RWPE1 (cell line): ENCODE results near the gene SETD1B.

Experiments
- CTCF ChIA-PET: fragments of 350-600 bp; sonication (Branson Sonifier 250); formaldehyde crosslinking; extraction: SDS; loops from one replicate; lab custom pipeline; 2021; lab: Yijun Ruan, JAX
- POLR2A ChIA-PET: fragments of 400-600 bp; formaldehyde crosslinking; extraction: SDS; loops from one replicate; lab custom pipeline; 2020; ENCODE audit warnings: antibody characterized with exemption; ENCODE audit not compliant: low non-redundant PET; lab: Yijun Ruan, JAX
- DNase-seq: peaks from one replicate; pipeline ENCODE4 v3.0.0; 2012; ENCODE audit warnings: low spot score
- H3K27ac ChIP-seq: fragments of 450-650 bp; 2 replicates; pipeline ENCODE4 v1.5.1; 2017
- TF ChIP-seq, protein P1 (sequence below): fragments of 450-650 bp; conservative IDR thresholded peaks from 2 replicates; pipeline ENCODE4 v1.5.1; 2017; ENCODE audit warnings: low read depth, mild to moderate bottlenecking

The SETD1B gene

DNA sequence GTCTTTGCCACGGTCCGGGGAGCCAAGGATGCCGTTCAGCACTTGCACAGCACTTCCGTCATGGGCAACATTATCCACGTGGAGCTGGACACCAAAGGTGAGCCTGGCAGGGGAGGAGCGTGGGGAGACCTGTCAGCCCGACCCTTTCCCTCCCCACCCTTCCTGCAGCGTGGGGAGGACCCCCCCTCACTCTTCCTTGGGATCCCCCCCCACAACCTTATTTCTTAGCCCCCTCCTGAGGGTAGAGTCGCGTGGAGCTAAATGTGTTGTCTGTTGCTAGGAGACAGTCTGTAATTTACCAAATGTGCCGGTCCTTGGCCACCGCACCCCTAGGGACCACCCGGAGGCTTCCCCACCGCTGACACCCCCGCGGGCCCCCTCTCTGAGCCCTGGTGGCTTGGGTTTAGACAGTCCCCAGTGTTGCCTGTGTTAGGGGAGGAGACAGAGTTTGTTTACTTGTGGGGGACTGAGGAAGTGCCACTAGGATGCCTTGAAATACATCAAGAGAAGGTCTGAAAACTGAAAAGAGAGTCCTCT, 2.3 kb downstream of the SETD1B start:
- ChIA-PET CTCF (interaction anchor here (0.8 to 9.2 kb wide), 2 partner anchors 10 to 32 kb away, joined by 3 to 212 read pairs; partner anchors contain the start of gene RHOF), POLR2A (interaction anchor here (1.0 kb wide), 1 partner anchor 12 kb away, joined by 5 read pairs; no protein-coding TSS in a partner anchor)
- H3K27ac ChIP-seq, result peak overlapping the region; percentile 99
- TF ChIP-seq, protein P1, sequence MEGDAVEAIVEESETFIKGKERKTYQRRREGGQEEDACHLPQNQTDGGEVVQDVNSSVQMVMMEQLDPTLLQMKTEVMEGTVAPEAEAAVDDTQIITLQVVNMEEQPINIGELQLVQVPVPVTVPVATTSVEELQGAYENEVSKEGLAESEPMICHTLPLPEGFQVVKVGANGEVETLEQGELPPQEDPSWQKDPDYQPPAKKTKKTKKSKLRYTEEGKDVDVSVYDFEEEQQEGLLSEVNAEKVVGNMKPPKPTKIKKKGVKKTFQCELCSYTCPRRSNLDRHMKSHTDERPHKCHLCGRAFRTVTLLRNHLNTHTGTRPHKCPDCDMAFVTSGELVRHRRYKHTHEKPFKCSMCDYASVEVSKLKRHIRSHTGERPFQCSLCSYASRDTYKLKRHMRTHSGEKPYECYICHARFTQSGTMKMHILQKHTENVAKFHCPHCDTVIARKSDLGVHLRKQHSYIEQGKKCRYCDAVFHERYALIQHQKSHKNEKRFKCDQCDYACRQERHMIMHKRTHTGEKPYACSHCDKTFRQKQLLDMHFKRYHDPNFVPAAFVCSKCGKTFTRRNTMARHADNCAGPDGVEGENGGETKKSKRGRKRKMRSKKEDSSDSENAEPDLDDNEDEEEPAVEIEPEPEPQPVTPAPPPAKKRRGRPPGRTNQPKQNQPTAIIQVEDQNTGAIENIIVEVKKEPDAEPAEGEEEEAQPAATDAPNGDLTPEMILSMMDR, result no peak
- no peak for DNase-seq

DNA sequence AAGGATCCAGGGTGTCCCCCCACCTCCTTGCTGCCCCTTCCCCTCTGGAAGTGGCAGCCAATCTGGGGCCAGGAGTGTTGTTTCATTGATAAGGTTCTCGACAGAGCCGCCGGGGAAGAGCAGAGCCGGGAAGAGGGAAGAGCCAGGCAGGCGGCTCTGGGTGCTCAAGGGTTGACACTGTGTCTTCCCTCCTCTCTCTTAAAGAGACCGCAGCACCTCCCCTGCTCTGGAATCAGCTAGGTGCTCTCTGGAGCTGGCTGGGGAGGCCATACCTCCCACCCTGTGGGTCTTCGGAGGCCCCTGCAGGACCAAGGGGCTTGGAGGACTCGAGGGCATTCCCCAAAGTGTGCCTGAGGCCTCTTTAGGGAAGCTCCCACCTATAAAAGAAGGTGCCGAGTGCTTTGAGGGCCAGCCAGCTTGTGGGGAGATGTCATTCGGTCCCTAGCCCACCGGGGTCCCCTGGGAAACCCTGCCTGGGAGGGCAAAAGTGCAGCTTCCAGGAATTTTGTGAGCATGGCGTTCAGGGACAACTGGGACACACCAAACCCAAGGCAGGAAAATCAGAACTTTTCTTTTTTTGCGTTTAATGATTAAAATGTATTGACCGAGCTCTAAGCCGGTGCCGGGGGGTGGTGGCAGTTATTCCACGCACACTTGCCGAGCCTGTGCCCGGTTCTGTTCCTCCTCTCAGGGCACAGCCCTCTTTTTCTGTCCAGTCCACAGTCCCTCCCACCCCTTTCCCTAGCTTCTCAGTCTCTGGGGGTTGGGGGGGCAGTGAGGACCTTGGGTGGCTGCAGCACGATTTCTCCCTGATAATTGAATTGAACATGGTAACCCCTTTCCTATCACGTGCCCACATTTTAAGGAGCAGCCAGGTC, 3.0 kb downstream of the SETD1B start:
- ChIA-PET CTCF (interaction anchor here (0.8 to 9.2 kb wide), 2 partner anchors 11 to 31 kb away, joined by 3 to 212 read pairs; partner anchors contain the start of gene RHOF), POLR2A (interaction anchor here (1.0 kb wide), 1 partner anchor 13 kb away, joined by 5 read pairs; no protein-coding TSS in a partner anchor)
- DNase-seq, result no peak
- H3K27ac ChIP-seq, result peak overlapping the region; percentile 99
- TF ChIP-seq, protein P1, result no peak

DNA sequence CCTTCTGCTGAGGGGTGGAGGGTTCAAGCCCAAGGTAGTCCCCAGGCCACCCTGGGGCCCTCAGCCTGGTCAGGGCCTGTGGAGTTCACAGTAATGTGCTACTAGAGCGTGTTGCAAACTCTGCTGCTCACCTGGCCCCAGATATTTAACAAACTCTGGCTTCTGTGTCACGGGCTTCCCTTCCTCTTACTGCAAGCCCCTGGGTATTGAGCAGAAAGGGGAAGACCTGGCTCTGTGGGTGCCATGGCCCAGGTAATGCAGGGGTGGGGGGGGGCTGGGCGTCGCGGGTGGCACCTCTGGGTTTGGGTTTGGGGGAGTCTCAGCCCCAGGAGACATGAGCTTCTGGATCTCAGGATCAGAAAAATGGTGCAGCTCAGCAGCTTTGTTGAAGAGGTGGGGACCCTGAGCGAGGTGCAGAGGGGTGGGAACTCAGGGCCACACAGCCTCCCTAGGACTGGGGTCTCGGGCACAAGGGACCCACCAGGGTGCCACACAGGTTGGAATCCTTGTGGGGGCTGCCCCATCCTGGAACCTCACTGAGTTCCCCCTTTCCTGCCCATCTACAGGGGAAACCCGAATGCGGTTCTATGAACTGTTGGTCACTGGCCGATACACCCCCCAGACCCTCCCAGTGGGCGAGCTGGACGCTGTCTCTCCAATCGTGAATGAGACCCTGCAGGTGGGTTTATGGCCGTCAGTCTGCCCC, 4.0 kb downstream of the SETD1B start:
- H3K27ac ChIP-seq, result peak overlapping the region; percentile 99
- POLR2A ChIA-PET, result no interaction called here
- TF ChIP-seq, protein P1, result no peak
- no peak for DNase-seq
- CTCF ChIA-PET, result interaction anchor here (9.2 kb wide), 1 partner anchor 12 kb away, joined by 212 read pairs; the partner anchor contains the start of gene RHOF

DNA sequence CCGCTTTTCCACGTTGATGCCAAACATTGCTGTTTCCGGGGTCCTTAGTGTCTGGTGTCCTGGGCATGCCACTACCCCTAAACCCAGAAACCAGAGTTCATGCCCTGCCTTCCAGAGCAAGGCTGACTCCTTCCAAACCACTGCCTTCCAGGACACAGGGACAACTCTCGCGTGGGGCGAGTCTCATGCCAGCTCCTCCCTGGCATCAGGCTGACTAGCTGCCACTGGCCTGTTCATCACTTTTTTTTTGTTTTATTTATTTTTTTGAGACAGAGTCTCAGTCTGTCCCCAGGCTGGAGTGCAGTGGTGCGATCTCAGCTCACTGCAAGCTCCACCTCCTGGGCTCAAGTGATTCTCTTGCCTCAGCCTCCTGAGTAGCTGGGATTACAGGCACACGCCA, 4.8 kb downstream of the SETD1B start:
- POLR2A ChIA-PET, result no interaction called here
- TF ChIP-seq, protein P1, result no peak
- peak overlapping the region; percentile 99 for H3K27ac ChIP-seq
- DNase-seq, result no peak
- CTCF ChIA-PET, result interaction anchor here (9.2 kb wide), 1 partner anchor 13 kb away, joined by 212 read pairs; the partner anchor contains the start of gene RHOF

DNA sequence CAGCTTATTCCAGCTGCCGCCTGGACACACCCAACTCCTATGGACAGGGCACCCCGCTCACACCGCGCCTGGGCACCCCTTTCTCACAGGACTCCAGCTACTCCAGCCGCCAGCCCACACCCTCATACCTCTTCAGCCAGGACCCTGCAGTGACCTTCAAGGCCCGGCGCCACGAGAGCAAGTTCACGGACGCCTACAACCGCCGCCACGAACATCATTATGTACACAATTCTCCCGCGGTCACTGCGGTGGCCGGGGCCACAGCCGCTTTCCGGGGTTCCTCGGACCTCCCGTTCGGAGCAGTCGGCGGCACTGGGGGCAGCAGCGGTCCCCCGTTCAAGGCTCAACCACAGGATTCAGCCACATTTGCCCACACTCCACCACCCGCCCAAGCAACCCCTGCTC, 5.9 kb downstream of the SETD1B start:
- no peak for DNase-seq
- H3K27ac ChIP-seq, result peak overlapping the region; percentile 99
- TF ChIP-seq, protein P1, result no peak
- ChIA-PET POLR2A (no interaction called here), CTCF (interaction anchor here (0.6 to 9.2 kb wide), 2 partner anchors 14 to 342 kb away, joined by 11 to 212 read pairs; partner anchors contain the start of gene RHOF)
